GM12873 (cell line): ENCODE measurements around the gene KCNMA1.

Source experiments
- TF ChIP-seq, protein P1 (sequence below): IDR thresholded peaks from 2 replicates; pipeline ENCODE4 v1.5.1; 2012; ENCODE audit warnings: low read depth, mild to moderate bottlenecking, moderate library complexity, low read length, control low read depth; ENCODE audit not compliant: insufficient read depth; ENCODE audit errors: missing control alignments

KCNMA1 gene

DNA sequence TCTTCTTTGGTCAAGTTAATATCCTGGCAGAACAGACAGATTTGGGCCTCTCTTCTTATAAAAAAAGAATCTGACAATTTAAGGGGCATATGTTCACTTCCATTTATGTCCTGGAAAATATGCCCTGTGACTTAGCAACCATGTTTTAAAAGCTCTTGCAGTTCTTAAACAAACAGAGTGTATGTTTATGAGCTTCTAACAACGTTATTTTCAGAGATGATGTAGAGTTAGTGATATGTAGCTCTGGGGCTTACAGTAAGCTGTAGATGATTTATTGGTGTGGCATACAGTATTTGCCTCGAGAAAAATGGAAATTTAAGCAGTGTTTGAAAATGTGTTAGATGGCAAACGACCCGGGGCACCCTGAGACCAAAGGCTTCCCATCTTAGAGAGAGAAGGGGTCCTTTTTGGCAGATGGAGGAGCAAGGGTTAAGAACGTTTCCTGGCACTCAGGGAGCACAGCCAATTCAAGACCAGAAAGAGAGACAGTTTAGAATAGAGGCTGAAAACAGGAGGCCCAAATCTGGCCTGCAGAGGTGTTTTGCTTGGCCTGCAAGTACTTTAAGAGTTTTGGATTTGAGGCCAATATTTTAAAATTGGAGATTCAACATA is 397.5 kb downstream of the KCNMA1 start:
- TF ChIP-seq, protein P1, sequence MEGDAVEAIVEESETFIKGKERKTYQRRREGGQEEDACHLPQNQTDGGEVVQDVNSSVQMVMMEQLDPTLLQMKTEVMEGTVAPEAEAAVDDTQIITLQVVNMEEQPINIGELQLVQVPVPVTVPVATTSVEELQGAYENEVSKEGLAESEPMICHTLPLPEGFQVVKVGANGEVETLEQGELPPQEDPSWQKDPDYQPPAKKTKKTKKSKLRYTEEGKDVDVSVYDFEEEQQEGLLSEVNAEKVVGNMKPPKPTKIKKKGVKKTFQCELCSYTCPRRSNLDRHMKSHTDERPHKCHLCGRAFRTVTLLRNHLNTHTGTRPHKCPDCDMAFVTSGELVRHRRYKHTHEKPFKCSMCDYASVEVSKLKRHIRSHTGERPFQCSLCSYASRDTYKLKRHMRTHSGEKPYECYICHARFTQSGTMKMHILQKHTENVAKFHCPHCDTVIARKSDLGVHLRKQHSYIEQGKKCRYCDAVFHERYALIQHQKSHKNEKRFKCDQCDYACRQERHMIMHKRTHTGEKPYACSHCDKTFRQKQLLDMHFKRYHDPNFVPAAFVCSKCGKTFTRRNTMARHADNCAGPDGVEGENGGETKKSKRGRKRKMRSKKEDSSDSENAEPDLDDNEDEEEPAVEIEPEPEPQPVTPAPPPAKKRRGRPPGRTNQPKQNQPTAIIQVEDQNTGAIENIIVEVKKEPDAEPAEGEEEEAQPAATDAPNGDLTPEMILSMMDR: no peak

DNA sequence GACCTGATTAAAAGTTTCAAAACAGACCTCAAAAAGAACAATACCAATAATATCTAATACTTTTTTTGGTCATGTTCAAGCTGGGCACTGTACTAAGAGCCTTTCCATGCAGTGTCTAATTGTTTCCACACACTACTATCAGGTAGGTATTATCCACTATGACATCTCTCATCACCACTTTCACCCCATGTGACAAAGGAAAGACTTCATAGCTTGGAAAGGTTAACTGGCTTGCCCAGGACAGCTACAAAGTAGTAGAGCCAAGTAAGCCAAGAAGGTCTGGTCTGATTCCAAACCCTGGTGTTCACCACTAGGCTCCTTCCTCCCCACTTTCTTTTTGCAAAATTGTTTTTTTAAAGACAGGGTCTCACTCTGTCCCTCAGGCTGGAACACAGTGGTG is 400.5 kb downstream of the KCNMA1 start:
- TF ChIP-seq, protein P1: no peak

DNA sequence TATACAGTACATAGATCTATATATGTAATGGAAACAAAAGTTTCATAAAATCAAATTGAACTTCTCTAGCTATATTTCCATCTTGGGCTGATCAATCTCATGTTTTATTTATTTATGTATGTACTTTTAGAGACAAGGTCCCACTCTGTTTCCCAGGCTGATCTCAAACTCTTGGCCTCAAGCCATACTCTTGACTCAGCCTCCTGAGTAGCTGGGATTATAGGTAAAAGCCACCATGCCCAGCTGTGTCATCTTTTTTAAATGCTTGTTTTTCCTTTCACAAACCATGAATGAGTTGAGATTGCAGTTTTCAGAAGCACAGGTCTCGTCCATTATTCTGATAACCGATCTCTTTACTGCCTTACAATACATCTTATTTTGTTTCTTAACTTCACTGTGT is 400.9 kb downstream of the KCNMA1 start:
- TF ChIP-seq, protein P1: no peak

DNA sequence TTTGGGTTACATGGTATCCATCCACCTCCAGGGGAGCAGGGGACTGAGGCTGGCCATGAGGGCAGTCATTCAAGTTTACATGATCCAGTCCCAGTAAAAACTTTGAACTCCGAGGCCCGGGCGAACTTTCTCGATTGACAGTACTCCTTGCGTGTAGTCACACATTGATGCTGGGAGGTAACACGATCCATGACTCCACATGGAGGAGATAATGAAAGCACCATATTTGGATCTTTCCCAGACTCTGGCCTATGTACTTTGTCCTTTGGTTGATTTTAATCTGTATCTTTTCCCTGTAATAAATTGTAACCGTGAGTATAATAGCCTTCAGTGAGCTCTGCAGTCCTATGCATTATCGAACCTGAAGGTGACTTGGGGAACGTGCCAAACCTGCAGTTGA is 401.6 kb downstream of the KCNMA1 start:
- TF ChIP-seq, protein P1: no peak

DNA sequence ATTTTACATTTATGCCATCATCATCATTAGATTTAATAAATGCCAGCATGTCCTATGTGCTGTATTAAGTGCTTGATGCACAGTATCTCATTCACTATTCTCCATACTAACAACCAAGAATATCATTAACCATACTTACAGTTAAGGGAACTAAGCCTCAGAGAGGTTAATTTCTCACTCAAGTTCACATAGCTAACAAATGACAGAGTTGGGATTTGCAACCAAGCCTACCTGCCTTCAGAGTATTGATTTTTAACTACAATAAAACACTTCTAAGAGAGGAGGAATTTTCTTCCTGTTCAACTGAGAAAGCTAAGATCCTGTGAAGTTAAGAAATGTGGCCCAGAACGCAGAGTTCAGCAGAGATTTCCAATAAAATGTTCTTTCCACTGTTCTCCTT is 403.0 kb downstream of the KCNMA1 start:
- TF ChIP-seq, protein P1: no peak

DNA sequence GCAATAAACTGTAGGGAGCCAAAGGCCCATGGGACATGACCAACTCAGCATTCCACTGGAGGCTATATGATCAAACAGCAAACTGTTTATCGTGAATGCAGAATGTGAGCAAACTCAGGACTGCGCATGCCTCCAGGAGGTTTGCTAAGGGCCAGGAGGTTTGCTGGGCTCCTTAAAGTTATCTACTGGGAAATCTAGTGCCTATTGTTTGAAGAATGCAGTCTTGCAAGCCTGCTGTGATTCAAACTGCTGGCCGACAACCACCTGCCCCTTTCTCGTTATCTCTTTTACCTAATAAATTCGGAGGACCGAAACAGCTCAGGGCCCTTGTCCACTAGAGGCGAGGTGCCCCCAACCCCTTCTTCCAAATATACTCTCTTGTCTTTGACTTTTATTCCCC is 404.1 kb downstream of the KCNMA1 start:
- TF ChIP-seq, protein P1: no peak

DNA sequence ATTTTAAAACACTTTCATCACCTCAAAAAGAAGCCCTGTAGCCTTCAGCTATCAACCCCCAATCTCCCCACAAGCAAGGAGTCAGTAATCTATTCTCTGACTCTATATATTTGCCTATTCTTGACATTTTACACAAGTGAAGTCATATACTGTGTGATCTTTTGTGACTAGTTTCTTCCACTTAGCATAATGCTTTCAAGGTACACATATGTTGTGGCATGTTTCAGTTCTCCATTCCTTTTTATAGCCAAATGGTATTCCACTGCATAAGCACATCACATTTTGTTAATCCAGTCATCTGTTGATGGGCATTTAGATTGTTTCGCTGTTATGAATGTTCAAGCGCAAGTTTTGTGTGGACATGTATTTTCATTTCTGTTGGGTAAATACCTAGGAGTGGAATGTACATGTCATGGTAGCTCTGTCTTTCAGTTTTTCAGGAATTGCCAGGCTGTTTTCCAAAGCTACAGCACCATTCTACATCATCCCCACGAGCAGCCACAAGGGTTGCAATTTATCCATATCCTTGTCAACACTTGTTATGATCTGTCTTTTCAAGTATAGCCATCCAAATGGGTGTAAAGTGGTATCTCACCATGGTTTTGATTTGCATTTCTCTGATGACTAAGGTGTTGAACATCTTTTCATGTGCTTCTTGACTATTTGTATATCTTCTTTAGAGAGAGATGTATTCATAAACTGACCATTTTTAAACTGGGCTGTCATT is 405.6 kb downstream of the KCNMA1 start:
- TF ChIP-seq, protein P1: no peak
